A375 (cell line): ENCODE measurements around the gene SUSD4. TPM values are rescaled to one million over a fixed set of nuclear protein-coding genes. Genes with fewer than 3 reads are reported as not detected.

Source experiments
- small RNA-seq: library from RNA; depleted of rRNA; stranded (forward); fragments of <200 nt; gene quantifications from one replicate; pipeline ENCODE3, GENCODE V24; 2014
- total RNA-seq: library from RNA; depleted of rRNA; stranded (reverse); fragments of >200 nt; shearing (Covaris generic); gene quantifications from 2 replicates; pipeline ENCODE4 v1.2.3, GENCODE V29; 2014; rRNA removed

The SUSD4 gene
- total RNA-seq: 0.13 and 0.26 TPM in 2 replicates

GRCh38 chr1:223363856-223364684, at the start of gene SUSD4:
SUSD4 (minus strand) TSS chr1:223364176; CDS start chr1:223363425, 751 bp downstream.

GRCh38 chr1:223393275-223394214, 29.6 kb upstream of the SUSD4 start, which contains the start of gene CCDC185:
CCDC185 (plus strand) TSS chr1:223393415; CDS start chr1:223393476, 61 bp downstream.

Small RNA genes lying within 50 kb of the gene (small RNA-seq; reads per million reads assigned to genes)
- gene RNU4-57P: not detected

Other genes starting within 250 kb of the SUSD4 start
- gene TLR5, start 220.9 kb downstream of the SUSD4 start, total RNA-seq: 0.04 and 0.96 TPM in 2 replicates
- gene CCDC185, start 29.2 kb upstream of the SUSD4 start, total RNA-seq: not detected in 2 replicates